ENCODE results near the gene RELN. TPM values are rescaled to one million over a fixed set of nuclear protein-coding genes. Genes with fewer than 3 reads are reported as not detected.

The RELN gene
- total RNA-seq, 1 experiment from 2014 or later: 0.31 TPM

- no TSS peak for BruUV-seq (replicated peaks)
- no peak overlapping the region for H3K27ac Mint-ChIP-seq (ENCODE audit: unreplicated experiment)
- CTCF ChIA-PET: no interaction called here
- no peaks in the 10 kb centered on the region for H3K9me3 Mint-ChIP-seq (ENCODE audit: low read depth, unreplicated experiment)
- no peaks in the 10 kb centered on the region for H3K36me3 Mint-ChIP-seq (ENCODE audit: insufficient read depth, unreplicated experiment)
- no peak for TF ChIP-seq CTCF (IDR thresholded peaks at IDR 0.05; ENCODE audit: unreplicated experiment)
- no peak for DNase-seq
- no peak overlapping the region for H3K4me3 Mint-ChIP-seq (ENCODE audit: low read depth, unreplicated experiment)
- peaks cover 7% of the 10 kb centered on the region for H3K4me1 Mint-ChIP-seq (ENCODE audit: low read depth, unreplicated experiment)
- no peaks in the 10 kb centered on the region for H3K27me3 Mint-ChIP-seq (ENCODE audit: unreplicated experiment)
- intact Hi-C loops (cut with micrococcal nuclease; ENCODE audit: unreplicated experiment): loop anchor here (10.0 kb wide), 1 partner anchor 163 kb away; no protein-coding TSS in a partner anchor
Observed at GRCh38 chr7:103991406-103991805, 1.9 kb upstream of the RELN start.

- peaks cover 7% of the 10 kb centered on the region for H3K4me1 Mint-ChIP-seq (ENCODE audit: low read depth, unreplicated experiment)
- intact Hi-C loops (cut with micrococcal nuclease; ENCODE audit: unreplicated experiment): loop anchor here (10.0 kb wide), 1 partner anchor 164 kb away; no protein-coding TSS in a partner anchor
- no peaks in the 10 kb centered on the region for H3K27me3 Mint-ChIP-seq (ENCODE audit: unreplicated experiment)
Observed at GRCh38 chr7:103990991-103991390, 1.5 kb upstream of the RELN start.

GRCh38 chr7:103989785-103990767 is 618 bp upstream of the RELN start:
- BruUV-seq (replicated peaks): no TSS peak
- H3K36me3 Mint-ChIP-seq (ENCODE audit: insufficient read depth, unreplicated experiment): no peaks in the 10 kb centered on the region
- peak overlapping the region; percentile 74 for H3K4me3 Mint-ChIP-seq (ENCODE audit: low read depth, unreplicated experiment)
- peaks cover 7% of the 10 kb centered on the region for H3K4me1 Mint-ChIP-seq (ENCODE audit: low read depth, unreplicated experiment)
- no peaks in the 10 kb centered on the region for H3K27me3 Mint-ChIP-seq (ENCODE audit: unreplicated experiment)
- H3K27ac Mint-ChIP-seq (ENCODE audit: unreplicated experiment): no peak overlapping the region
- CTCF ChIA-PET: interaction anchor here (0.7 kb wide), 1 partner anchor 384 kb away, joined by 3 read pairs; no protein-coding TSS in a partner anchor
- intact Hi-C loops (cut with micrococcal nuclease; ENCODE audit: unreplicated experiment): loop anchor here (10.0 kb wide), 1 partner anchor 165 kb away; no protein-coding TSS in a partner anchor
- no peak for TF ChIP-seq CTCF (IDR thresholded peaks at IDR 0.05; ENCODE audit: unreplicated experiment)
- peak; percentile 44 for DNase-seq
- no peaks in the 10 kb centered on the region for H3K9me3 Mint-ChIP-seq (ENCODE audit: low read depth, unreplicated experiment)

More at GRCh38 chr7:103990991-103991390, 1.5 kb upstream of the RELN start:
- Mint-ChIP-seq H3K36me3 (ENCODE audit: insufficient read depth, unreplicated experiment) (no peaks in the 10 kb centered on the region), H3K4me3 (ENCODE audit: low read depth, unreplicated experiment) (peak overlapping the region; percentile 74), H3K27ac (ENCODE audit: unreplicated experiment) (no peak overlapping the region), H3K9me3 (ENCODE audit: low read depth, unreplicated experiment) (no peaks in the 10 kb centered on the region)
- no TSS peak for BruUV-seq (replicated peaks)
- CTCF ChIA-PET: no interaction called here
- no peak for DNase-seq
- TF ChIP-seq CTCF (IDR thresholded peaks at IDR 0.05; ENCODE audit: unreplicated experiment): no peak

- CTCF ChIA-PET: no interaction called here
- H3K4me1 Mint-ChIP-seq (ENCODE audit: low read depth, unreplicated experiment): peaks cover 7% of the 10 kb centered on the region
- intact Hi-C loops (cut with micrococcal nuclease; ENCODE audit: unreplicated experiment): no loop called here
- H3K27ac Mint-ChIP-seq (ENCODE audit: unreplicated experiment): no peak overlapping the region
- H3K27me3 Mint-ChIP-seq (ENCODE audit: unreplicated experiment): no peaks in the 10 kb centered on the region
- H3K9me3 Mint-ChIP-seq (ENCODE audit: low read depth, unreplicated experiment): no peaks in the 10 kb centered on the region
- peak overlapping the region; percentile 74 for H3K4me3 Mint-ChIP-seq (ENCODE audit: low read depth, unreplicated experiment)
- no peak for TF ChIP-seq CTCF (IDR thresholded peaks at IDR 0.05; ENCODE audit: unreplicated experiment)
- no TSS peak for BruUV-seq (replicated peaks)
- H3K36me3 Mint-ChIP-seq (ENCODE audit: insufficient read depth, unreplicated experiment): no peaks in the 10 kb centered on the region
- no peak for DNase-seq
Observed at GRCh38 chr7:103988468-103989199, 824 bp downstream of the RELN start.

Measured in Calu3 (cell line).